Testis (tissue), 2 donors: Measurements from ENCODE around the gene PIP4K2A.

Source experiments
- CTCF ChIP-seq, 3 experiments: fragments of 450-650 bp in 2 of 3; fragments of 200-600 bp in 1 of 3; sonication (generic) in 1 of 3; IDR thresholded peaks; one replicate each; pipeline ENCODE4 v1.5.1; 2016 to 2019; ENCODE audit warnings: antibody characterized with exemption in 3 of 3, mild to moderate bottlenecking in 2 of 3, moderate library complexity in 1 of 3
- POLR2A ChIP-seq: fragments of 450-650 bp; IDR thresholded peaks from one replicate; pipeline ENCODE4 v1.6.1; 2017; ENCODE audit warnings: antibody characterized with exemption, mild to moderate bottlenecking, moderate library complexity

- TF ChIP-seq CTCF (IDR thresholded peaks at IDR 0.05) (no peak), POLR2A (no peak)
Measured at GRCh38 chr10:22554461-22555182, 159.8 kb downstream of the PIP4K2A start.
